OCI-LY7 (cell line): Measurements from ENCODE around the gene LRRC10B.

Experiments
- CTCF ChIP-seq: fragments of 200-600 bp; sonication (generic); conservative IDR thresholded peaks from 2 replicates; pipeline ENCODE4 v1.5.1; 2014; ENCODE audit warnings: mild to moderate bottlenecking, antibody characterized with exemption, low read length, moderate library complexity, mixed read lengths
- EZH2phosphoT487 ChIP-seq: fragments of 200-600 bp; sonication (generic); IDR thresholded peaks from 2 replicates; pipeline ENCODE4 v1.6.1; 2018; ENCODE audit warnings: low read depth, borderline replicate concordance, mild to moderate bottlenecking, mixed run types, antibody characterized with exemption, low read length, moderate library complexity, mixed read lengths

- no peak for TF ChIP-seq CTCF
- no peak for TF ChIP-seq EZH2phosphoT487
Measured at GRCh38 chr11:61555051-61555969, 46.8 kb downstream of the LRRC10B start.
